Skin of body (tissue), 2 donors: ENCODE data around the gene MDP1. TPM values are rescaled to one million over a fixed set of nuclear protein-coding genes. Genes with fewer than 3 reads are reported as not detected.
A peak's percentile ranks its signal among the peaks of the same experiment; 100 is the strongest.

Source experiments
- DNase-seq: peaks from one replicate; lab custom pipeline; 2025; lab: John Stamatoyannopoulos, UW
- total RNA-seq: library from RNA; depleted of rRNA; stranded (reverse); fragments of >200 nt; gene quantifications from one replicate; pipeline ENCODE4 v1.2.3, GENCODE V29; 2014

The MDP1 gene
- 9.5 TPM for total RNA-seq

GRCh38 chr14:24215495-24216344, at the start of gene MDP1:
TSS of gene MDP1 (minus strand) at chr14:24216066. CDS start at chr14:24215955, 111 bp downstream.
- peak; percentile 86 for DNase-seq

- DNase-seq, result no peak
These were observed 48.4 kb upstream of the MDP1 start for GRCh38 chr14:24264298-24264697.

GRCh38 chr14:24263848-24264247, 48.0 kb upstream of the MDP1 start:
- DNase-seq, result no peak

GRCh38 chr14:24262821-24263733, 47.2 kb upstream of the MDP1 start, which contains the start of gene TGM1:
TSS of gene TGM1 (minus strand) at chr14:24263177. CDS start at chr14:24262352, 825 bp downstream.
- DNase-seq, result no peak

GRCh38 chr14:24261969-24262327, 46.1 kb upstream of the MDP1 start:
- DNase-seq, result no peak

- DNase-seq, result no peak
These were observed 45.5 kb upstream of the MDP1 start for GRCh38 chr14:24261256-24261968.

- no peak for DNase-seq
These were observed 44.9 kb upstream of the MDP1 start for GRCh38 chr14:24260780-24261157.

GRCh38 chr14:24260026-24260779, 44.3 kb upstream of the MDP1 start:
- DNase-seq, result no peak

- peak; percentile 32 for DNase-seq
These were observed 43.6 kb upstream of the MDP1 start for GRCh38 chr14:24259282-24260025.

GRCh38 chr14:24258548-24259265, 42.8 kb upstream of the MDP1 start:
- no peak for DNase-seq

GRCh38 chr14:24258119-24258518, 42.3 kb upstream of the MDP1 start:
- no peak for DNase-seq

GRCh38 chr14:24256960-24257359, 41.1 kb upstream of the MDP1 start:
- DNase-seq, result no peak

- DNase-seq, result no peak
These were observed 40.3 kb upstream of the MDP1 start for GRCh38 chr14:24255931-24256711.

- DNase-seq, result no peak
These were observed 39.6 kb upstream of the MDP1 start for GRCh38 chr14:24255438-24255837.

GRCh38 chr14:24254630-24255392, 38.9 kb upstream of the MDP1 start:
- no peak for DNase-seq

GRCh38 chr14:24253936-24254335, 38.1 kb upstream of the MDP1 start:
- DNase-seq, result no peak

- no peak for DNase-seq
These were observed 36.6 kb upstream of the MDP1 start for GRCh38 chr14:24252289-24253124.
